ENCODE measurements around the gene MAD1L1. TPM values are rescaled to one million over a fixed set of nuclear protein-coding genes. Genes with fewer than 3 reads are reported as not detected.

Gene MAD1L1
- total and polyA plus RNA-seq, 11 donors = 11.1 to 29.7 (median 20.9) TPM

GRCh38 chr7:2156756-2157472, 75.8 kb downstream of the MAD1L1 start:
- no peak overlapping the region for H3K4me3 ChIP-seq
- no peaks in the 10 kb centered on the region for H3K9me3 ChIP-seq
- ATAC-seq (peak in 1 of 4 donors; percentile 3), DNase-seq (peak in 2 of 5 donors; percentile 13 to 27)
- no peak for TF ChIP-seq CTCF (IDR thresholded peaks at IDR 0.05)
- no peak for TF ChIP-seq POLR2A (IDR thresholded peaks at IDR 0.05)
- 87 to 97% (median 89%) methylated on average over 15 of the region's 15 CpGs for WGBS, 4 donors
- H3K27ac ChIP-seq = peak overlapping the region in 11 of 12 donors; percentile 38 to 86 (median 73)
- H3K36me3 ChIP-seq = no peaks in the 10 kb centered on the region
- intact Hi-C loops (cut with DNase I) = loop anchor here in 1 of 10 donors (5.0 kb wide), 1 partner anchor 40 kb away; no protein-coding TSS in a partner anchor
- no peaks in the 10 kb centered on the region for H3K27me3 ChIP-seq
- H3K4me1 ChIP-seq = peaks cover 4 to 25% (median 19%) of the 10 kb centered on the region in 12 donors

DNA sequence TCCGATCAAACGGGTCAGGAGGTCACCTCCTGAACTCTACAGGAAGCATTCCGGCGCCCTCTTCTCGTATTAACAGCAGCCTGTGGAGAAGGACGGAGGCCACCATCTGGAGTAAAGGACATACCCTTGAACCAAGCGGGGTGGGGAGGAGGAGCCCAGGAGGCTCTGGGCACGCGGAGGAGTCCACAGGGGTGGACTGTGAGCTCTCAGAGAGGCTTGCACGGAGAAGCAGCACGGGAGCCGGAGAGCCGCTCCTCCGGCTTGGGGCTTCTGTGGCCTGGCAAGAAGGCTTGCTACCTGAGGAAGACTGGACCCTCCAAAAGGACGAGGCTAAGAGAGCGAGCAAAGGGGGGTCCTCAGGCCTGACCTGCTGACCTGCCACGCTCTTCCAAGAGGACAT, 77.9 kb downstream of the MAD1L1 start:
- ATAC-seq (no peak), DNase-seq (peak in 2 of 5 donors; percentile 19 to 22)
- intact Hi-C loops (cut with DNase I) = loop anchor here in 1 of 10 donors (5.0 kb wide), 1 partner anchor 38 kb away; no protein-coding TSS in a partner anchor

GRCh38 chr7:2154121-2154520, 78.6 kb downstream of the MAD1L1 start:
- no peaks in the 10 kb centered on the region for H3K9me3 ChIP-seq
- ATAC-seq (no peak), DNase-seq (no peak)
- H3K27ac ChIP-seq = no peak overlapping the region
- 82 to 94% (median 89%) methylated on average over 6 of the region's 6 CpGs for WGBS, 4 donors
- no peak for TF ChIP-seq CTCF (IDR thresholded peaks at IDR 0.05)
- no peak for TF ChIP-seq POLR2A (IDR thresholded peaks at IDR 0.05)
- intact Hi-C loops (cut with DNase I) = no loop called here
- peaks cover 4 to 31% (median 21%) of the 10 kb centered on the region in 12 donors for H3K4me1 ChIP-seq
- peaks cover 0 to 6% (median 0%) of the 10 kb centered on the region in 9 donors for H3K36me3 ChIP-seq
- no peak overlapping the region for H3K4me3 ChIP-seq
- no peaks in the 10 kb centered on the region for H3K27me3 ChIP-seq

More for the DNA sequence above, 77.9 kb downstream of the MAD1L1 start:
- no peak overlapping the region for H3K4me3 ChIP-seq
- H3K27me3 ChIP-seq = no peaks in the 10 kb centered on the region
- no peak overlapping the region for H3K27ac ChIP-seq
- H3K36me3 ChIP-seq = peaks cover 0 to 6% (median 0%) of the 10 kb centered on the region in 9 donors
- 92 to 96% (median 94%) methylated on average over 17 of the region's 17 CpGs for WGBS, 4 donors
- no peaks in the 10 kb centered on the region for H3K9me3 ChIP-seq
- no peak for TF ChIP-seq POLR2A (IDR thresholded peaks at IDR 0.05)
- TF ChIP-seq CTCF (IDR thresholded peaks at IDR 0.05) = no peak
- H3K4me1 ChIP-seq = peaks cover 4 to 31% (median 21%) of the 10 kb centered on the region in 12 donors

DNA sequence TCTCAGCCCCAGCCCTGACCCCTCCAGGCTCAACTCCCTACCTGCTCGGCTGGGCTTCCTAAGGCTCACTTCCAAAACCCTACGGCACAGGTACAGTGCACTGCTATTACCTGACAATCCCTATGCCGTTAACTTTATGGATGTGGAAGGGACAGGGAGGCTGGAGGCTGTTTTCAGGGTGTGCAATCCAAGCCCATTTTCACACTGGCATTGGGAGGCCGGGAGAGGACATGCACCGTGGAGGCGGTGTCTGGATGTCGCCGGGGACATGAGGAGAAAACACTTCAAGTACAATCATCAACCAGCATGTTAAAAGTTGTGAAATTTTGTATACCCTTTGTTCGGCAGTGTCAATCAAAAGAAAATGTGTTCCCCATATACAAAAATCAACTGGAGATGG, 80.1 kb downstream of the MAD1L1 start:
- intact Hi-C loops (cut with DNase I) = no loop called here
- peak in 2 of 5 donors; percentile 4 to 19 for DNase-seq
- Histone ChIP-seq H3K4me3 (no peak overlapping the region), H3K27ac (no peak overlapping the region), H3K36me3 (peaks cover 0 to 17% (median 0%) of the 10 kb centered on the region in 9 donors), H3K4me1 (peaks cover 4 to 19% (median 11%) of the 10 kb centered on the region in 12 donors), H3K27me3 (no peaks in the 10 kb centered on the region), H3K9me3 (no peaks in the 10 kb centered on the region)
- no peak for TF ChIP-seq POLR2A (IDR thresholded peaks at IDR 0.05)
- no peak for TF ChIP-seq CTCF (IDR thresholded peaks at IDR 0.05)
- WGBS, 4 donors = 86 to 99% (median 97%) methylated on average over 9 of the region's 9 CpGs
- no peak for ATAC-seq
